HG02885 (cell line): ENCODE data around the gene PTPRM.

ENCODE experiments used
- ATAC-seq: cut with Tn5 transposase; IDR thresholded peaks from one replicate; pipeline ENCODE4 v1.9.1; 2021; ENCODE audit warnings: mild to moderate bottlenecking; ENCODE audit not compliant: unreplicated experiment, poor library complexity

The PTPRM gene

DNA sequence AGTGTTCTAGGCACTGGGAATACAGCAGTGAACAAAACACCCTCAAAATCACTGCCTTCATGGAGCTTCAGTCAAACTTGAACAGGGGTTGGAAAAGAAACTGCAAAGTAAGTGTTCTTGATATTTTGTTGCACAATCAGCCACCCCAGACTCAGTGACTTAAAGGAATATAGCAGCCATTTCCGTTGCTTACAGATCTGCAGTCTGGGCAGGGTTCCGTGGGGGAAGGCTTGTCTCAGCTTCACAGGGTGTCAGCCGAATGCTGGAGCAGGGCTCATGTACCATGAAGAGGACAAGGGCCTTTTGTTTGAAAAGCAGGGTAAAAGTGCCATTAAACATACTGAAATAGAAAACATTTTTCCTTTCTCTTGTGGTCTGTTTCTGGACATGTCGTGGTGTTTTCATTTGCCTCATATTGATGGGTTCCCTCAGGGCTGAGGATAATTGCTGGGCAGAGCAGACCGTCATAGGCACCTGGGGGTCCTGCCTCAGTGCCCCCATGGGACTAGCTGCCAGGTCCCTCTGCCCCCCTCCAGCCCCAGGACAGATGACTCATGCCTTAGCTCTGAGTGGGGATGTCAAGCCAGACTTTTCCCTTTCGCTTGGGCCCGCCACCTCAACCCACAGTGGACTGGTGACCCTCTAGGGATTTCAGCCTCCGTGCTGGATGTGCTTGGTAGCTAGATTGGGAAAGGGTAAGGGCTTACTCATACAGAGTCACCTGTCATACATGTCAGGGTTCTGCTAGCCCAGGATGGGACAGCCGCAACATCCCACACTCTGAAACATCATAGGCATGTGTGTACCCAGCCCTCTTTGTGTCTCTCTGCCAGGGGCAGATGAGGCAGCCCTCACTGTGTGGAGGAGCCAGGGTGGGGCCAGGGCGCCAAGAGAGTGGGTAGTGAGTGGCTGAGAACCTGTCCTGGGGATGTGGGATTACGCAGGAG lies 96.5 kb downstream of the PTPRM start:
- ATAC-seq: no peak

DNA sequence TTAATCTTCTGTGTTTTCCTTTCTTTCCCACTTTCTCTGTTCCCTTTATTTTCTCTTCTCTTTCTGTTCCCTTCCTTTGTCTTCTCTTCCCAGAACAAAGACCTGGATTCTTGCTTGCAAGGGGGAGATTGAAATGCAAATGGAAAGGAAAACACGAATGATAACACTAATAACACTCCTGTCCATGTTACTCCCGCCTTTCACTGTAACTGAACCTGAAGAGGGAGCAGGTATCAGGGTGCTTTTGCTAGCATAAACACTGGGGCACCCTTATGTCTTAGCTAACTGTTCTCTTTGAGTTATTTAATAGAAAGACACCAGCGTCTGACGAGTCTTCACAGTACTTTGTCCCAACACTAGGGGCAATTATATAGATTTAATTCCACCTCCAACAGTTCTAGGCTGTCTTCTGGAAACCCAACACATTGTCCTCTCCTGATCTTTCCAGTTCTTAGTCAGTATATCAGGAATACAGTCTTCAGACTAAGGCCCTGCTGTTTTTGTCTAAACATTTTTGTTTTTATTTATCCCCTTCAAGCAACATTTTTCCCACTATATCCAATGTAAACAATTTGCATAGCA lies 99.2 kb downstream of the PTPRM start:
- no peak for ATAC-seq

DNA sequence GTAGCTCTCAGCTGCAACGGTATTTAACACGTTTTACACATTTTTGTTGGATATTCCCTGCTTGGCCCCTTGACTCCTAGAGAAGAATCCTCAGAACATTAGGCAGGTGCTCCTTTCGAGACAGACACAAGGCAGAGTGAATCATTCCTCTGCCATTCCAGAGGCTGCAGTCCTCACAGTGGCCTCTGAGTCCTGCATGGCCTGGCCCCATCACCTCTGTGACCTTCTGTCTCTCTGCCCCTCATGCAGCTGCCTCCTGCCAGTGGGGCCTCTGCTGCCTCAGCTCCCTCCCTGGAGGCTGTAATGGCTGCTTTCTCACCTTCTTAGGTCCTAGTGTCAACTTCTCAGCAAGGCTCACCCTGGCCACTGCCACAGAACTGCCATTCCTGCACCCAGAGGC lies 101.3 kb downstream of the PTPRM start:
- no peak for ATAC-seq

DNA sequence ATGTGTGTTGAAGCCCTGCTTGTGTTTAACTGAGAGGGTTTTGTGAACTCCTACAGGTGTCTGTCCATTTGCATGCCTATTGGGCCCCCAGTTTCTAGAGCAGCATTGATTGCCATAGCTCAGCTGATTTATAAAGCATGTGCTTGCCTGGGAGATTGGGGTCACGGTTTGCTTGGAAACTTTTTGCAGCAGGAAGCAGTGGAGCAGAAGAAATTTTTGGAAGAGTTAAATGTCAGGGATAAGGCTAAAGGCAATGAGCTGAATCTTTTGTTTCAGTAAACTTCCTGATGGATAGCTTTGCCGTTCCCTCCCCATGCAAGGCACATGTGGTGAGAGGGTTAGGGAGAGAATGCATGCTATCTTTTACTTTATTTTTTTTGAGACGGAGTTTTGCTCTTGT lies 102.2 kb downstream of the PTPRM start:
- no peak for ATAC-seq

DNA sequence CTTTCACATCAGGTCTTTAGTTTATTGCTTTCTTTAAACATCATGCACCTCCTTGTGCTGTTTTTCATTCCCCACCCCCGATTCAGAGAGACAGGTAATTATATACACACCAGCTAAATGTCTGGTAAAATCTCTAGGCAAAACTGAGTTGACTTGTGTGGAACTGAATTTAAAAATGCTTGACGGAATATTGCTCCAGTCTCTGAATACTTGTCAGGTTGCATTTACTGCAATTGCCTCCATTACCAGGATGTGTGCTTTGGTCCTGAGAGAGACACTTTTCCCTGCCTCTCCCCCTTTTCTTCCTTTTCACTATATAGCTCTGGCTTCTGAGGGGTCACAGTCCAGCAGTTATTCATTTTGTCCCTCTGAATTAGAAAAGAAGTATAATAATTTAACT lies 104.0 kb downstream of the PTPRM start:
- ATAC-seq: no peak

DNA sequence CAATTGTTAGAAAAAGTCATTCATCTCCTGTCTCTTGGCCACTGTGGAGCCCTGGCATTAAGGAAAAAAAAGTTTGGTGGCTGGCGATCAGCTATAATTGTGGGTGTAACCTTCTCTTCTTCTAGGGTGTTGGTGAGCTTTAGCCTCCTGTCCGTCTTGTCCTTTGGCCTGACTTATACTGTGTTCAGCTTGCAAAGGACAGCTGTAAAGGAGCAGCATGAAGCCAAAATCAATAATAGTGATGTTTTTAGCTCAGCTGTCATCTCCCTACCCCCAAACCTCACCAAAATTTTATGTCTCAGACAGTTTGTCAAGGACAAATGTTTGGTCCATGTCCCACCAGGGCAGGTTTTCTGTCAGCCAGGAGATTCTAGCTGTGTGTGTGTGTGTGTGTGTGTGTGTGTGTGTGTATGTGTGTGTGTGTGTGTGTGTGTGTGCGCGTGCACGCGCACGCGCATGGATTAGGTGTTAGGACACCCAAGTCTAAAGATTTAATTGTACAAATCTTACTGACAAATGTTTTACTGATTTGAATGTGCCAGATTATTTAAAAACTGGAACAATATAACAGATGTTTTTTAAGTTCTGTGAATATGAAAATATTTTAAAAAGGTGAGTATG lies 109.2 kb downstream of the PTPRM start:
- ATAC-seq: no peak

DNA sequence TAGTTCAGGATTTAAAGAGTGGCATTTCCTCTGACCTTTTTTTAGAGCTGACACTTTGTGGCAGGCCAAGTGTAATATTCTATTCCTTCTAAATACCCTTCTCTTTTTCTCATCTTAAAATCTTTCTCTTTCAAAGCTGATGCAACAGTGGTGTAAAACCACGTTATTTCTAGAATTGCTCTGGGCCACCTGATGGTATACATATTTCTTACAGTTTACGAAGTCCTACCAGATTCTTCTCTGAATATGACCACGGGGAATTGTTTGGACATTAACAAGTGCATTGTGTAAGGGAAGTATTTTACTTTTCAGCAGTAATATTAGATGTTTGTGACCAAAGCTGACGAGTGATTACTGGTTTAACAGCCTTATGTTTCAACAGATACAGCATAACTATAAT lies 109.9 kb downstream of the PTPRM start:
- ATAC-seq: no peak

DNA sequence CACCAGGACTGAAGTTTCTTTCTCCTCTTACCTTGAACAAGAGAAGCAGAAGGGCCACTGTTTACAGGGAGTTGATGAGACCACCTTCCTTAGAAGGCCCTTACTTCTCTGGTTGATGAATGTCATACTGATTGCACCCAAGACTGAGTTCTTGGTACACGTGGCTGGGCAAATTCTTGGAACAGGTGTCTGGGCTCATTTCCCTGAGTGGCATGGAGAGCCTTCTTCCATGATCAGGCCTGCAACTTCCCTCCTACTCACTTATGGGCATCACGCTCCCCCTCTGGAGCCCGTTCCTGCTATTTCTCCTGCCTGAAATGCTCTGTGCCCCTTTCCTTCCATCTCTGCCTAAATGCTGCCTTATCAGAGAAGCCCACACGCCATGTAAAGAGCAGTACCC lies 110.3 kb downstream of the PTPRM start:
- no peak for ATAC-seq

DNA sequence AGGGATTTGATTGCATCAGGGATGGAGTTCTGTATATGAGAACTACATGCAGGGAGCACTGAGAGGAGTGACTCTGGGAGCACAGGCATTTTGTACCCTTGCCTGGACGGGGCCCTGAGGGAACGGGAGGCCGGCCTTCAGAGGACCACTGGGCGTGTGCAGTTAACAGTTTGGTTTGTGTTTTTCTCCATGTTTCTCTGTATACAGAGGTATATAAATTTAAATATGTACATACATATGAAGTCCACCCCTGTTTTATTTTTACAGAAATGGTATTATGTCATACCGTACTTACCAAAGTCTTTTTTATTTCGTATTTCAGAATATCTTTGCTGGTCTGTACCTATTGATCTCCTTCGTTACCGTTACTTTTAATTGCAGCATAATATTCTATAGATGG lies 111.3 kb downstream of the PTPRM start:
- no peak for ATAC-seq

DNA sequence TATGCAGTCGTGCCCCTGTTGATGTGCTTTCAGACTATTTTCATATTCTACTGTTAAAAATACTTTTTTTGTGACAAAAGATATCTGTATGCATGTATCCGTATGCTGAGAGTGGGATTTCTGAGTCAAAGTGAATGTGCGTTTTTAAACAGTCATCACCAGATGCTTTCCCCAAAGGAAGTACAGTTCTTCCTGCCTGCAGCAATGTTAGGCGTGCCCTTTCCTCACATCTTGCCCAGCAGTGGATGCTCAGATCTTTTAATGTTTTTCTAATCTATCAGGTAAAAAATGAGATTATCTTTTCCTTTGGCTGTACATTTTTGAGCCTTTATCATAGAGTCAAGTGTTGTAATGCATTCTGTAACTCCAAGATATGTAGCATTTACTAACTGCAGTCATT lies 111.7 kb downstream of the PTPRM start:
- no peak for ATAC-seq

DNA sequence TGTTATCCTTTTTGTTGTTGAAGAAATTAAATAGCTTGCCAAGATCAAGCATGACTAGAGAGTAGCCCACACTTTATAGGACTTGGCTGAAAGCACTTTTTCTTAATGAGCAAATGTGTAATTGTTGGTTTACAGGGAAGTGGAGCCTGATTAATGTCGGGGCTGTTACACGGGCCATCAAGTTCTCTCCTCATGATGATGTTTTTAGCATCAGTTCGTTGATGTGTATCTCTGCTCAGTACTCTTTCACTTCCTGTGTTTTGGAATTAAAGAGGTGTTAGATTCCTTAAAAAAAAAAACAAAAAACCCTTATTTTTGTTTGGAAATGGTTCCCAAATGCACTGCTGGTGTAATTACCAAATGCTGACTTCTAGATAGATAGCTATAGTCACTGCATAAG lies 114.2 kb downstream of the PTPRM start:
- no peak for ATAC-seq

DNA sequence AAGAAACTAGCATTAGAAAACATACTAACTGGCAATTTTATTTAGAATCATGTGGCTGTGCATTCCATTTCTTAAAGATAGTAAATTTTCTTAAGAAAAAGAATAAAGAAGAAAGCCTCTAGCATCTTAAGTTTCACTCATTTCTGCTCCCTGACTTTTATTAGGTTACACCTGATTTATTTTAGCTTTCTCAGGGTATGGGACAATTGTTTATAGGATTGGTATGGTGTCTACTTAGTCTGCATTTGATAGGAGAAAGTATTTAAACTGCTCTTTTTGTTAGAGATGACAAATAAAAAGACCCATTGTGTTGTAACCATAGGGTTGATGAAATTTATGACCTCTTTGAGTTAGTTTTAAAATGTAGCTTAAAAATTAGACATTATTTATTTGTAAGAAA lies 115.2 kb downstream of the PTPRM start:
- ATAC-seq: no peak

DNA sequence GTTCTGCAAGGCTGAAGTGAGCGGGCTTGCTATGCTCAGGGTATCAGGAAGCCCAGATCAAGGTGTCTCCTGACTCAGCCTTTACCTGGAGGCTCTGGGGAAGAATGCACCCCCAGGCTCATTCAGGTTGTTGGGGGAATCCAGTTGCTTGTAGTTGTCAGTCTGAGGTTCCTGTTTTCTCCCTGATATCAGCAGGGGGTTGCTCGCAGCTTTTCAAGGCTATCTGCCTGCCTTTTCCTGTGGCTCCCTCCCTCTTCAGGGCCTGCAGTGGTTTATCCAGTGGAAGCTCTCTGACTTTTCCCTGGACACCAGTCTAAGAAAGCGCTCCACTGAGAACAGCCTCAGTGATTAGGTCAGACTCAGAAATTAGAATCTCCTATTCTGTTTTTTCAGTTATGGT lies 116.6 kb downstream of the PTPRM start:
- ATAC-seq: no peak

DNA sequence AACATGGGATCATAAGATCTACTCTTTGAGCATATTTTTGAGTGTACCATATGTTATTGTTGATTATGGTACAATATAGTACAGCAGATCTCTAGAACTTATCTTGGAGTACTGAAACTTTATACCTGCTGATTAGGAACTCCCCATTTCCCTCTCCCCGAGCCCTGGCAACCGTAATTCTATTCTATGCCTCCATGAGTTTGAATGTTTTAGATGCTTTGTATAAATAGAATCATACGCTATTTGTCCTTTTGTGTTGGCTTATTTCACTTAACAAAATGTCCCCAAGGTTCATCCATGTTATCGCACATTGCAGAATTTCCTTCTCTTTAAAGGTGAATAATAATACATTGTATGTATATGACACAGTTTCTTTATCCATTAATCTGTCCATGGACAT lies 117.2 kb downstream of the PTPRM start:
- no peak for ATAC-seq

DNA sequence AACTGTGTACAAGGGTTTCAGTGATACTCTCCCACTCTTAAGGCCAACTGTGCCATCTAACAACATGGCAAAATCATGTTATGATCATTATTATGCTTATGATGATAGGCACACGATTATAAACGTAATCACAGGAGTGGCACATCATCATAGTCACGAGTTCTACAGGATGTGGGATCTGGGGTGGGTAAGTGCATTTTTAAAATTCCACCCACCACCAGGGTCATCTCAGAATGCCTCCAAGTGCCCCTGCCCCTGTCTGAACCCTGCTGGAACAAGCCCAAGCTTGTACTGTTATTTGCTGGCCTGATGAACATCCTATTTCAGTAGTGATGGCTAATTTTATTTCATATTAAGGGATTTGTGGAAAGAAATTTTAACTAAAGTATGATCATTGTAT lies 117.8 kb downstream of the PTPRM start:
- no peak for ATAC-seq

DNA sequence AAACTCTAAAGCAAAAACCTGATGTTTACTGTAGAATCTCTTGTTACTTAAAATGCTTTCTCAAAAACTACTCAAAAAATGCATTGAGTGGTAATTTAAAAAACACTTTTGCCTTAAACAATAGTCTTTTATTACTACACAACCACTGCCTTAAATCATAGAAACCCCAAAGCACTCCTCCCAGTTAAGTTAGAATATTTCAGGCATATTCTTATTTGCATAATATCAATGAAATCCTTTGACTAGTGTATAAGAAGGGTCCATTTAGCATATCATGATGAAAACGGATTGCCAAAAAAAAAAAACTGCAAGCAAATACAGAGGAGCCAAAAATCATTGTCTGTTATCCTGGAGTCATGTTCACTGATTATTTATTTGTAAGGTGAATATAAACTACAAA lies 119.2 kb downstream of the PTPRM start:
- no peak for ATAC-seq

DNA sequence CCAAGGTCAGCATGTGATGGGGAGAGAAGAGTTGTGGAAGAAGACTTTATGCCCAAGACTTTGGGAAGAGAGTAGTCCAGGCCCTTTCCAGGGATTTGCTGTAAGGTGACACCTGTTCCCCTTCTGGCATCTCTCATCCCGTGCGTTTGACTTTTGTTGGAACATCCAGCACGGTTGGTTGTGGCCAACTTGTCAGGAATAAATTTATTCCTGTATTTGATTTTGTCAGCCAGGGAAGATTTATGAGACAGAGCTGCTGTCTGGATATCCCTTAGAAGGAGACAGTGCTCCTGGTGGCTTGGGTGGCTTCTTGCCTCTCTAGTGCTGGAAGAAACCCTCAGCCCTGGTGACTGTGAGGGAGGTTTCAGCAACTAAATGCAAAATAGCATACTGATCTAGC lies 121.5 kb downstream of the PTPRM start:
- no peak for ATAC-seq

DNA sequence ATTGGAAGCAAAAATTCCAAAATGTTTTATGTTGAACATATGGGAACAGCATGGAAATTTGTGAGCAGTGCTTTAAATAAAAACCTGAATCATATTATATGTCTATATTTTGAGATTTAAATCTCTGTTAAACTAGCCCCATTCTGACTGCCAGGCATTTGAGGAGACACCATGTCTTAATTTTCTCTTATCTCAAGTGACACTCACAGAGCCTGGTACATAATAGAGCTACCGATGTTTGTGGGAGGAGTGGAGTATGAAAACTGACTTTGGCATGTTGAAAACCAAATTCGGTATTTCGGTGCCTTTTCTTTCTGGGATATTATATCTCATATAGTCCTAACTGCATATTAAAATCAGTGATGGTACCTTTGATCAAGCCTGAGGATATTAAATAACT lies 124.1 kb downstream of the PTPRM start:
- no peak for ATAC-seq

DNA sequence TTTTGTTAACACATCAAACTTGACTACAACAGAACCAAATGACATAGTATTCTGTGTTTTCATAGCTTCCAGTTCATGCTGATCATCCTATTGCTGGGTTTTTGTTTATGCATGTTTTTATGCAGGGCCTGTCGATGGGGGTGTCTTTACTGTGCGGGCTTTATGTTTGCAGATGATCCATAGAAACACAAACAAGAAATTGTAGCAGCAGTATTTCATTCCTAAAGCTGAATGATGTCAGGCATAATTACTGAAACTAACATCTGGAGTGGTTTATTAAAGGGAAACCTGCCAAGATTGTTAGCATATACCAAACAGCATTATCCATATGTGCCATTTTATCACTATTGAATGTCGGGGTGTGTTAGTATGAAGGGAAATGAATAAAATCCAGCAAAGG lies 129.7 kb downstream of the PTPRM start:
- no peak for ATAC-seq

DNA sequence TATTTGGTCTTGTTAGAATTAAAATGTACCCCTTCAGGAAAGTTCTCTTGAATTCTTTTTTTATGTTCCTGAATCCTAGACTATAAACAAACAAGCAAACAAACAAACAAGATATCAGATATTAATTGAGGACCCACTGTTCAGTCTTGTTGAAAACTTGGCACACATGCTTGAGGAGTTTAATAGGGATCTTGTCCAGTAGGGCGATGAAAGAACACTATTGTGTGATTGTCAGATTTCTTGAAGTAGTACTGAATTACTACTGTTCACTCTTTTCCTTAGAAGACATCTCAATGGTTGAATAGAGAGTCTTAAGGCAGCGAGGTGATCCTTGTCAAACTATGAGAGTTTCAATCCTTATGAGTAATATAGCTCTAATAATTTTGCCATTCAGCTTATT lies 130.2 kb downstream of the PTPRM start:
- no peak for ATAC-seq

DNA sequence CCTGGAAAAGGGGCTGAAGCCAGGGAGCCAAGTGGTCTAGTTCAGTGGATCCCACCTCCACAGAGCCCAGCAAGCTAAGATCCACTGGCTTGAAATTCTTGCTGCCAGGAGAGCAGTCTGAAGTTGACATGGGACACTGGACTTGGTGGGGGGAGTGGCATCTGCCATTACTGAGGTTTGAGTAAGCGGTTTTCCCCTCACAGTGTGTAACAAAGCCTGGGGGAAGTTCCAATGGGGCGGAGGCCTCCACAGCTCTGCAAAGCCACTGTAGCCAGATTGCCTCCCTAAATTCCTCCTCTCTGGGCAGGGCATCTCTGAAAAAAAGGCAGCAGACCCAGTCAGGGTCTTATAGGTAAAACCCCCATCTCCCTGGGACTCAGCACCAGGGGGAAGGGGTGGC lies 144.4 kb downstream of the PTPRM start:
- ATAC-seq: no peak

DNA sequence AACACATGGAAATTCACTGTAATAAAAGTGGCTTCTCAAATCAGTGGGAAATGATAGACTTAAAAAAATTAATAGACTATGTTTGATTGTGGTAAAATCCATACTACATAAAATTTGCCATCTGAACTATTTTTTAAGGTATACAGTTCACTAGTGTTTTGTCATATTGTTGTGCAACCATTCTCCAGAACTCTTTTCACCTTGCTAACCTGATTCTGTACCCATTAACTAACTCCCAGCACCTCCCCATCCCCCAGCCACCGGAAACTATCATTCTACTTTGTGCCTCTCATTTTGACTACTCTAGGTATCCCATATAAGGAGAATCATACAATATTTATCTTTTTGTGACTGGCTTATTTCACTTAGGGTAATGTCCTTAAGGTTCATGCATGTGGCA lies 153.3 kb downstream of the PTPRM start:
- ATAC-seq: no peak
